Activated CD8-positive, alpha-beta memory T cell treated with anti-CD3 and anti-CD28 coated beads for 4 hours (primary cell): ENCODE results near the gene GPBAR1.

Source experiments
- DNase-seq, 2 donors: peaks; one replicate each; pipeline ENCODE4 v3.0.0-alpha.2; 2020; ENCODE audit warnings: low read depth in 2 of 2

GPBAR1 gene

DNA sequence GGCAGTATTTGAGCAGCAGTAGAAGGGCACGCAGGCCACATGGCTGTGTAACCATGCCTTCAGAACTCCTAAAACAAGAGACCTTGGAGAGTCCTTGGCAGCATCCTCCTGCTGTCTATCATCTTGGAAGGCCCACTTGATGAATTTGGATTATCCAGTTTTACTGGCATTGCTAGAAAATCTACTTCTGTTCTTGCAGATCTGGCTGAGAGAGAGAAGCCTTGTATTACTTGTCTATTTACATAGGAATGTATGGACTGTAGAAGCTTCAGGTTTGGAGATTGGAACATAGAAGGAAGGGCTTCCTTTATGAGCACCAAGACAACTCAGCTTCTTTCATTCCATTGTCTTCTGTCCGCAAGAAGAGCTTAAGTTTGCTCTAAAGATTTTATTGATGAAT lies 16.1 kb upstream of the GPBAR1 start:
- no peak for DNase-seq

DNA sequence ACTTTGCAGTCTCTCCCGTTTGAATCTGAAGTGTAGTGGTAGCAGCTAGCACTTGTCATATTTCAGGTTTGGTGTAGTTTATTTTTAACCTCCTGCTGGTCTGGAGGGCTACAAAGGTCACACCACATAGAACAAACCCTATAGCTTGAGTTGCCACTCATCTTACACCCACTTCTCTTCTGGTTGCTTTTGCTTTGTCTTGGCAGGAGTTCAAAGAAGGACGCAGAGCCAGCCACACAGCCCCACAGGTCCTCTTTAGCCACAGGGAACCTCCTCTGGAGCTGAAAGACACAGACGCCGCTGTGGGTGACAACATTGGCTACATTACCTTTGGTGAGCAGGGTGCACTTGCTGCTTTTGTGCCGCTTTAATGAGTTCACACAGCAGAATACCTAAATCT lies 15.6 kb upstream of the GPBAR1 start:
- DNase-seq: no peak

DNA sequence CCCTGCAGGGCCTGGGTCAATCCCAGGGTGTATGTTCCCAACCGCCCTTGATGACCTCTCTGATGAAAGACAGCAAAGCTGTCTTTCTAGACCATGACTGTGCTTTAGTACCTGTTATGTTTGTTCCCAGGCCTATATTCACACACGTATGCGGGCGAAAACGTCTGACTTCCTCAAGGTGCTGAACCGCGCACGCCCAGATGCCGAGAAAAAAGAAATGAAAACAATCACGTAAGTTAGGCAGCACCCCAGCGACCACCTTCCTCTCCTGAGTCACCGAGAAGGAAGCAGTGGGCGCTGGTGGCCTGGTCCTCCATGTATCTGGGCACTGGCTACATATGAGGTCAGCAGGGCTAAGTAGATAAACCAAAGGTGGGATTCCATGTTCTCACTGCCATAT lies 11.1 kb upstream of the GPBAR1 start:
- DNase-seq: no peak

DNA sequence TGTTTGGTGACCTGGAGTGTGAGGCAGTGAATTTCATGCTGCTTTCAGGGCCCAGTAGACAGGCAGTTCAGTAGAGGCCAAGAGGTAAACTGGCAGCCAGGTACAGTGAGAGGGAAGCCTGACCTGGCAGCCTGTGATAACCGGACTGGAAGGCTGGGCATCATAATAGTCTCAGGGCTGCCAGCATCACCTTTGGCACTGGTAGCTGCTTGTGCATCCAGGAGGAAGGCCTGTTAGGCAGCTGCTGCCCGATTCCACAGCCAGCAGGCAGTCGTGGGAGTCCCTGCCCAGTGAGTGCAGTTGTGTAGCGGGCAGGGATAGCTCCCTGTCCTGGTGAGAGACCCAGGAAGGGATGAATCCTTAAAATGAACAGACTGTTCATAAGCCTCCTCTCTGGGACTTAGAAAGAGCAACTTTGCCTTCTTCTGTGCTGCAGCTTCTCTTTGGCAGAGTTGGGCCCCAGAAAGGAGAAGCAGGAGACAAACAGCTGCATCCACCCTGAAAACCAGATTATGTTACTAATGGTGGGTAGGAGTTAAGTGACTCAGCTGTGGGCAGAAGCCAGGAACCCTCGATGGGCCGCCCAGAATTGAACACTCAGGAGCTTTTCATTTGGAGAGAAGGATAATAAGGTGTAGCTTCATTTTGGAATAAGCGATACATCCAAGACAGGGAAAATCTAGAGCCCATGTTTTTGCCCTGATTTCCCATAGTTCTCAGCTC lies 8.1 kb upstream of the GPBAR1 start:
- DNase-seq: no peak

DNA sequence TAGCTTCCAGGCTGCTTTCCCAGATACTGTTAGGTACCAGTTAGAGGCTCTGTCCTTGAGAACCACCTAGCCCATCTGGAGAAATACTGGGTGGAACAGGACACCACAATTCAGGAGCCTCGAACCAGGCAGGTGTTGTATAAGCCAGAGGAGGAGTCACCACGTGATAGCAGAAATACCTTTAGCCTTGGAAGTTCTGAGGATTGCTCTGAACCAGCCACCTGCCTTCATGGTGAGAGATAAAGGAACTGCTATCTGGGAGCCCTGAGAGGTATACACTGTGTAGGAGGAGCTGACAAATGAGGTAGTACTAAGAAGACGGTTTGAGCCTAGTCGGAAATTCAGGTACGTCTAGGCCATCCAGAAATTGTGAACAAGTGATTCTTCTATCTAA lies 7.6 kb upstream of the GPBAR1 start:
- no peak for DNase-seq

DNA sequence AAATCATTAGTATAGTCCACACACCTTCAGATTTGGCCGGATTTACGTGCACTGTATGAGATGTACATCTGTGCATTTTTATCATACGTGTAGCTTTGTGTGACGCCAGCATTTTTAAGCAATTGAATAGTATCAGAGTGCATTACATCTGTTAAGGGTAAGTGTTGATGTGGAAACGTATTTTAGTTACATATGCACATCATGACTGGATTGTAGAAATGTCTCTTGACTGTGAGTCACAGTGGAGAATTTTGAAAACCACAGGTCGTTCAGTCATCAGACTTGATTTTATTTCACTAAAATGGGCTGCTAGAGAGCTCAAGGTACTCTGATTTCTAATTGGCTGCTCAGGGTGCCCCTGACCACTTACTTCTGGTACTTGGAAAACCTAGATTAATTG lies 5.4 kb upstream of the GPBAR1 start:
- no peak for DNase-seq

DNA sequence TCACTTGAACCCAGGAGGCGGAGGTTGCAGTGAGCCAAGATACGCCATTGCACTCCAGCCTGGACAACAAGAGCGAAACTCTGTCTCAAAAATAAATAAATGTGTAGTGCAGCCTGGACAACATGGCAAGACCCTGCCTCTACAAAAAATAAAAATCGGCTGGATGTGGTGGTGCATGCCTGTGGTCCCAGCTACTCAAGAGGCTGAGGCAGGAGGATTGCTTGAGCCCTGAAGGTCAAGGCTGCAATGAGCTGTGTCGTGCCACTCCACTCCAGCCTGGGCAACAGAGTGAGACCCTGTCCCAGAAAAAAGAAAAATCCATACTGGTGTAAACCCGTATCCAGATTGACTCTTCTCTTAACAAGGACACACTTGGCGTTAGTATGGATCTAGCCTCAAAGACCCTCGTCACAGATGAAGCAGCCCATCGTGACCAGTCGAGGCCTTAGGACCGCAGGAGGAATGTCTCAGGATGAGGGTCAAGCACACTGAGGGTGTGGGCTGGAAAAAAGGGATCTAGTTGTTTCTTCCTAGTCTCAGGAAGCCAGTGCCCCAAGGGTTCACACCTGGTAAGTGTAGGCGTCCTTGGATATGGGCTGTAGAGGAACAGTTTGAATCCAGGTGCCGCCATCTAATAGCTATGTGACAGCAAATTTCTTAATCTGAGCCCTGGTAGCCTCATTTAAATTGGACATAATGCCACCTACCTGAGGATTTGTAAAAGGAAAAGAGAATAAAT lies 4.0 kb upstream of the GPBAR1 start:
- no peak for DNase-seq

DNA sequence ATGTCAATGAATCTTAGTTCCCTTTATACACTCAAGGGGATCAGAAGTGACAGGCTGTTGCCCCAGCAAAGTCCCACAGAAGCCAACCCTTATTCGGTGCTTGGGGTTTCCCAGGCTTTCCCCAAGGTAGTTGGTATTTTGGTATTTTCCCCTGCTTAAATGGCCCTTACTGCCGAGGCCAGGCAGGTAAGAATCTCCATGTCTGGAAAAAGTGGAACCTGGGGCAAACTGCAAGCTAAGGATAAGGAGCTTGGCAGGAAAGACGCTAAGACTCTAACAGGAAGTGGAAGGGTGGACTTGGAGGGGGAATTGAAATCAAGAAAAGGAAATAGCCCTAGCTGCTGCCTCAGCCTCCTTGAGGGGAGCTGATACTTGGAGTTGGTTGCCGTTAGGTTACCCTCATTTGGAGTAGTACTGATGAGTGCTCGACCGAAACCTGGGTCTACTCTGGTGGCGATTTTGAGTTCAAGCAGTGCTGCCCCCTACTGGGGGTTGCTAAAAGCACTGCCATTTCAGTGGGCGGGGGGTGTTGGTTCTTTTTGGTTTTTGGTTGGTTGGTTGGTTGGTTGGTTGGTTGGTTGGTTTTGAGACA lies 3.3 kb upstream of the GPBAR1 start:
- DNase-seq: peak; percentile 30 to 54

DNA sequence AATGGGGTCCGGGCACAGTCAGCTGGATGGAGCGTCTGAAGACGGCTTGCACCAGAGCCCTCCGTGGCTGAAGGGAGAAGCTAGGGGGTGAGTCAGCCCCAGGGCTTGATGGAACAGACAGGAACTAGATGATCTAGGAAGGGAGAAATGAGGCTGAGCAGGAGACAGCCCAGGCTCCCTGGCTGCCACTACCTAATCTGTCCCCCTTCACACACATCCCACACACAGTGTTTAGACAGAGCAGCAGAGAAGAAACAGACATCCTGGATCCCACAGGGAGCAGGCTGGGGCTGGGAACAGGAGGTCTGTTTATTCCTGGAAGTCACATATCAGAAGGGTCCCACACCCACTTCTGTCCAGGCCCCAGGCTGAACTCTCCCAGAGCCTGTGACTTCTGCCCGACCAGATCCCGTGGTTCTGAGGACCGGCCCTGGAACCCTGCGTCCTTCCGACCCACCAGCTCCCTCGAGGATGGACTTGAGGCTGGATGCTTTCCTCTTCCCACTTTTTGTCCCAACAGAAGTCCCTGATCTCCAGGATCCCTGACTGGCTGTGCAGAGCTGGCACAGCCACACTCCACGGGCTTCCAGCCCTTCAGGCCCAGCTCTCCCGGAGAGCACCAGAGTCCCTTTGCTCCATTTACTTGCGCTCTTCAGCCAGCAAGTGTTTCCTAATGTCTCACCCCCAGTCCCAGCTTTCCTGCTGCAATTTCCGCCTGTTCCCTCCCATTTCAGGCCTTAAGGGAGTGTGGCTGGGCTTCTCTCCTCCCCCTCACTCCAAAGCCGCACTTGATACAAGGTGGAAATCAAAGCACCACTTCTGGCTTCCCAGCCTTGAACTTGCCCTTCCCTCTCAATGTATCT lies 1.5 kb upstream of the GPBAR1 start:
- no peak for DNase-seq

DNA sequence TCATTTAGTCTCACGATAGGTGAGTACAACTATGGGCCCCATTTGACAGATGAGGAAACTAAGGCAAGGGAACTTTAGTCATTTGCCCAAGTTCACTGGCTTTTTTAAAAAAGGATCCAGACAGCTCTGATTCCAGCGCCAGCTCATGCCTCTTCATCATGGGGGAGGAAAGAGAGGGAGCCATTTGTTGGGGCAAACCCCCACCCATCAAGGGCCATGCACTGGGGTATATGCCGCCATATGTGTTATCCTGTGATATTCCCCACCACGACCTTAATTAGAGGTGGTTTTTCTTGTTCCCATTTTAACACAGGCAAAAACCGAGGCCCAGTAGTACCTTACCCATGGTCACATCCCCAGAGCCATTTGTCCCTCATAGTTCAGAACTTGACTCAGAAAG lies 649 bp upstream of the GPBAR1 start:
- no peak for DNase-seq

DNA sequence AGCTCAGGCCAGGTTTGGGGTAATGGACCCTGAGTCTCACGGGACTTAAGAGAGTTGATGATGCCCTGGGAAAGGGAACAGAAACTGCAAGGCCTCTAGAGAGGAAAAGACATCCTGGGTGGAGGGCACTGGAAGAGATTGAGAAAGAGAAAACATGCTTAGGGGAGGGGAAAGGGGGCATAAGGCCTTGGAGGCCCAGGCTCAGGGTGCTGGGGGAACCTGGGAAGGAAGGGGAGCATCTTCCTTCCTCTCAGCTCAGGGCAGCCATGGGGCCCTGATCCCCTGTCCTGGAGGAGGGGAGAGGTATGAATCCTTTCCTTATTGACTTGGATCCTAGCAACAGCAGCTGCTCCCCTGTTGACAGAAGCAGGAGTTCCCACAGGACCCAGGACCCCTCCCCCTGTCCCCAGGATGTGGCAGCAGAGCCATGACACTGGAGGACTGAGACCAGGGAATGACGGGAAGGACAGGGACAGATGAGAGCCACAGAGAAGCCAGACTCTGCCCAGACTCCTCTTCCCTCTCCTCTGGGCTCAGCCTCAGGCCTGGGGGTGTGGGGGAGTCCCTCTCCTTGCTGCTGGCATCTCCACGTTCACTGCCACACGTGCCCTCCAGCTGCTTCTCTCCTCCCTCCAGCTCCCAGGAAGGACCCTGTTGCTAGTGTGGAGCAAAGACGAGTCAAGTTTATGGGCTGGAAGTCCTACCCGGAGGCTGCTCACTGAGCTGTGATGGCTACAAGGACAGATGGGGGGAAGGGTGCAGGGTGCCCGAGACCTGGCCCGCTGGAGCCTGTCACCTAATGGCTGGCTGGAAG lies 815 bp downstream of the GPBAR1 start:
- no peak for DNase-seq

DNA sequence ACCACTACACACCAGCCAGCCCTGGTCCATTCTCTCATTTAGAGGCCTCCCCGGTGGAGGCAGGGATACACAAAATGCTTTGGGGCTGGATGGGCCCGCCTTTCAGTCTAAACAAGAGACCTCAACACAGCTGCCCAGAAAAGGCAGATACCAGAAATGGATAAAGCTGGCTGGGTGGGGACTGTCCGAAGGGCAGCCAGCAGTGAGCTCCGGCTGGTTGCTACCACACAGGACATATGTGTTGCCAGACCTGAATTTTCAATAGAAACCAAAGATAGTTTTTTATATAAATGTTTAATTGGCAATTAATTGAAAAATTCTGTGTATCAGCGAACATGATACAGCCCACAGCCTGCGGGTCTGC lies 1.4 kb downstream of the GPBAR1 start:
- no peak for DNase-seq

DNA sequence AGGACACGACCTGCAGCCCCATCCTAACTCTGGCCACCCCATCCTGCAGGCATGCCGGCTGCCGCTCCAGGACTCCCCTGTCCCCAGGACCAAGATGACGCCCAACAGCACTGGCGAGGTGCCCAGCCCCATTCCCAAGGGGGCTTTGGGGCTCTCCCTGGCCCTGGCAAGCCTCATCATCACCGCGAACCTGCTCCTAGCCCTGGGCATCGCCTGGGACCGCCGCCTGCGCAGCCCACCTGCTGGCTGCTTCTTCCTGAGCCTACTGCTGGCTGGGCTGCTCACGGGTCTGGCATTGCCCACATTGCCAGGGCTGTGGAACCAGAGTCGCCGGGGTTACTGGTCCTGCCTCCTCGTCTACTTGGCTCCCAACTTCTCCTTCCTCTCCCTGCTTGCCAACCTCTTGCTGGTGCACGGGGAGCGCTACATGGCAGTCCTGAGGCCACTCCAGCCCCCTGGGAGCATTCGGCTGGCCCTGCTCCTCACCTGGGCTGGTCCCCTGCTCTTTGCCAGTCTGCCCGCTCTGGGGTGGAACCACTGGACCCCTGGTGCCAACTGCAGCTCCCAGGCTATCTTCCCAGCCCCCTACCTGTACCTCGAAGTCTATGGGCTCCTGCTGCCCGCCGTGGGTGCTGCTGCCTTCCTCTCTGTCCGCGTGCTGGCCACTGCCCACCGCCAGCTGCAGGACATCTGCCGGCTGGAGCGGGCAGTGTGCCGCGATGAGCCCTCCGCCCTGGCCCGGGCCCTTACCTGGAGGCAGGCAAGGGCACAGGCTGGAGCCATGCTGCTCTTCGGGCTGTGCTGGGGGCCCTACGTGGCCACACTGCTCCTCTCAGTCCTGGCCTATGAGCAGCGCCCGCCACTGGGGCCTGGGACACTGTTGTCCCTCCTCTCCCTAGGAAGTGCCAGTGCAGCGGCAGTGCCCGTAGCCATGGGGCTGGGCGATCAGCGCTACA lies 2.1 kb downstream of the GPBAR1 start:
- DNase-seq: no peak

DNA sequence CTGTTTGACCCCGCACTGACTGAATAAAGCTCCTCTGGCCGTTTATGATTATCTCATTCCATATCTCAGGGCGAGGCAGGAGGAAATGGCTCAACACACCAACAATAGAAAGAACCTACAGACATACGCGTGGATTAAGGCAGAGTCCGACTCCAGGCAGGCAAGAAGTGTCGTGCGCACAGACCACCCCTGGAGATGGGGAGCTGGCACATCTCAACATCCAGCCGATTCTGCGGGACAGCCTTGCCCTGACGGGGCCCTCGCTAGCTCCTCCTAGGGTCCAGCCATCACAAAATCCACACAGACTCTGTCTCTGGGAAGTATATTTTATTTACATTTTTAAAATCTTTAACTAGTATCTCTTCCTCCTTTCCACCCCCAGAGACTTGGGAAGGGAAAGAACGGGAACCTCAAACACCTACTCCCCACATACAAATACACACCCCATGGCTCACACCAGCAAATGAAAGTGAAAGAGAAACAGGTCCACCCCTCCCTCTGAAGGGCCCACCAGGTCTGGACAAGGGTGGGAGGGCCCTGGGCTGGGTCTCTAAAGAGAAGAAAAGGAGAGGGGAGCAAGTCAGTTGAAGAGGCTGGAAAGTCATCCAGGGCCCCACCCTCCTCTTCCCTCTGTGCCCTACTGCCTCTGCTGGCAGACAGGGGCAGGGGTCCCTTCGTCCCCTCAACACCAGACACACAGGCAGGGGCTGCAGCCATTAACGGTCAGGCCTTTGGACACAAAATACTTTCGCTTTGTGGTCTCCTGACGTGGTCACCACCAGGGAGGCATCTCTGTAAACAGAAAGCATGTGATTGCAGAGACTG lies 3.2 kb downstream of the GPBAR1 start:
- DNase-seq: no peak

DNA sequence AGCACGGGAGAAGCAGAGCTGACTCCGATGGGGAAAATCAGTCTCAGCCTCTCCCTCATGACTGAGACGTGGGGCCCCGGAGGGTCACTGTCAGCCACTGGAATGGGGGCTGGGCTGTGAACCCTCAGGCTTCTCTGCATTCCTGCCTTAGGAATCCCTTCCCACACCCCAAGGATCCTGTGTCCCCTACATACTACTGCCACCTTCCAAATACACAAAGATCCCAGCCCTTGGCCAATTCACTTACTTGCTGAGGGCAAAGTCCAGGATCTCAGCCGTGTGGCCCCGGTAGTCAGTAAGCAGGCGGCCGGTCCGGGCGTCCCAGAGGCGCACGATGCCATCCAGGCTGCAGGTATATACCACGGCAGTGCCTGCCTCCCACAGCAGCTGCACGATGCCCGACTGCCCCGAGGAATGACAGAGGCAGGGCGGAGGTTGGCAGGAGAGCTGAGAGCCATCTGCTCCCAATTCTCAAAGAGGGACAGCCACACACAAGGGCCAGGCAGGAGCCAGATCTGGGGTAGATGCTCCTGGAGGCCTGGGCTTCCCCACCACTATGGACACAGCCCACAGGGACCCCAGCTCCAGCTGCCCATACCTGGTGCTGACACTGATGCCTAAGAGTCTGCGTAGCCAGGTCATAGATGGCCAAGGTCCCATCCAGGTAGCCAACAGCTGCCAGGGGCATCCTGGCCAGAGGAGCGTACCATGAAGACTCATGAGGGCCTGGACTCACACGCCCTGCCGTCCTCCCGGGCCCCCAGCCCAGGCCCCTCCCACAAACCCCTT lies 4.2 kb downstream of the GPBAR1 start:
- DNase-seq: no peak

DNA sequence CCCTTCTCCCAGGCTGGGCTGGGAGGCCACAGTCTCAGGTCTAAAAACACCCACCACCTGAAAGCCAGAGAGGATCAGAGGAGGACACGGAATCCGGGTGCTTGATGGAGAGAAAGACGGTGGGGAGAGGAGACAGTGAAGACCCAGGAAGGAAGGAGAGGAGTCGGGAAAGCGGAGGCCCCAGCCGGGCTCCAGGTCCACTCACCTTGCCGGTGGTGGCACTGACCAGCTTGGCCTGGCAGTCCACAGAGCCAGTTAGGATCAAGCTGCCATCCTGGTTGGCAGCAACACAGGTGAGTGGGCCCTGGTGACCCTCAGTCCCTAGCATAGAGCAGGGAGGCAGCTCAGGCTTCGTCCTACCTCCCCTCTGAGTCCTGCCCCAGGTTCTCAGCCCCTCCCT lies 4.8 kb downstream of the GPBAR1 start:
- no peak for DNase-seq

DNA sequence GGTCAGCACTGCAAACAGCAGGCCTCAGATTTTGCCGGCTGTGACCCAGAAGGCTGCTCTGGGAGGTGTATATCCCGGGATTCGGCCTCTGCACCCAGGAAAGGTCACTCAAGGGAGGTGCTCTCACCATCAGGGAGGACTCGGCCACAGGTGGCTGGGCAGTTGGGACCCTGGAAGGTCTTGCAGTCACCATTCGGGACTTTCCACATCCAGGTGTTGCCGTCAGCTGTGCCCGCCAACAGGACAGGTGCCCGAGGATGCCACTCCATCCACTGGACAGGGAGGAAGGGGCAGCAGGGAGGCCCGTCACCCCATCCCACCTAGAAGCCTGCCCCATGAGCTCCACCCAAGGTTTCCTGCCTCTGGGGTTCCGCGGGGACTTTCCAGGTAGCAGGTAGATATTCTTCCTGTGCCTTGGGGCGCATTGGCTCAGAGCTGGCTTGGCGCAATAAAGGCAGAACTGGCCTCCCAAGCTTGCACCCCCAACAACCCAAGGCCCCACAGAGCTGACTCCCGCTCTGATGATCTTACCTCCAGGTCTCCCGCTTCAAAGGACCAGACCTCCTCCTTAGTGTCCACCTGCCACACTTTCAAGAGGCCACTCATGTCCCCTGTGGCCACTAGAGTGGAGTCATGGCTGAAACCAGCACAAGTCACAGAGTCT lies 5.6 kb downstream of the GPBAR1 start:
- DNase-seq: no peak

DNA sequence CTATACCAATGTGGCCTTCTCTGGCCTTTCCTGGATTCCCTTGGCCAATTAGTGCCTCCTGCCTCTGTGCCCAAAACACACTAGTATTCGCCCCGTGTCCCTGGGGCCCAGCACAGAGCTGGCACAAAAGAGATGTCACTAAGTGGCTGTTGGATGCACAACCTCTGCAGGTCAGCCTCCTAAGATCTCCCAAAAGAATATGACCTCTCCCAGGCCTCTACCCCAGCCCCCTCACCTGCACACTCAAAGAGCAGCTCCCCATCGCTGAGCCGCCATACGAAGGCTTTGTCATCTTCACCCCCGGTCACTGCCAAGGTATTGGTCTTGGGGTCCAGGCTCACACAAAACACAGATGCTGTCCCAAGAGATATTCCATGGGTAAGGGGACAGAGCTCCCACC lies 6.4 kb downstream of the GPBAR1 start:
- DNase-seq: no peak
